Measurements from ENCODE around the gene PAN3.

PAN3 gene

DNA sequence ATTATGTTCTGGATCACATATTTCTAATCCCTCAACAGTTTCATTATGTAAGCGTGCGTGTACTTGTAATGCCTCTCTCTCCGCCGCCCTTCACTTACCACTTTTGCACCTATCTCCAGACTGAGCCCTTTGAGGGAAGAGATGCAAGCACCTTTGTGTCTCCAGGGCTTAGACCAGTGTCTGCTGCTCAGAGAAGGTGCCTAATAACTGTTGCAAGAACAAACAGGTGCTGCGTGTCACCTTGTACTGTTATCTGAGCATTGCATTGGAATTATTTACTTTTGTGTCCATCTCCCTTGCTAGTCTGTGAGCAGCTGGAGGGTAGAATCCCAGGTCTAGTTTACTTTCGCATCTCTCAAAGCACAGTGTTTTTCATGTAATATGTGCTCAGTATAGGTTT, 200.4 kb downstream of the PAN3 start:
- no peaks in the 10 kb centered on the region for H3K9me3 Mint-ChIP-seq
- no peak overlapping the region for H3K4me3 Mint-ChIP-seq
- H3K36me3 Mint-ChIP-seq (ENCODE audit: low read depth), result peaks cover 4% of the 10 kb centered on the region
- H3K4me1 Mint-ChIP-seq (ENCODE audit: low read depth), result peaks cover 7% of the 10 kb centered on the region
- H3K27me3 Mint-ChIP-seq, result peaks cover 4% of the 10 kb centered on the region
- H3K27ac Mint-ChIP-seq, result no peak overlapping the region

DNA sequence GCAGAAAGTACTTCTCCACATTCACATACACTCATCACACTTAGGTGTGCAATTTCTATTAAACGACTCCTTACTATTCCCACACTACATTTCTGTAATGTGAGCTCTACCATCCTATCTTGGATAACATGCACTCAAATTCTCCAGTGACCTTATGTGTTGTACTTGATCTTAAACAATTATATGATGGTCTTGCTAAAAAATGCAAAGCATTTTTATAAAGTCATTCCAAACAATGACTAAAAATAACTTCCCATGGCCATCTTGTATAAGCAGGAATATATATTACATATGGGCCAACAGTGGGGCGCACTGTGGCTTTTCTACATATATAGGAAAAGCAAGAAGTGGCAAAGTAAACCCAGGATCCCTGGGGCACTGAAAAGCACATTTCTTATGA, 201.1 kb downstream of the PAN3 start:
- Mint-ChIP-seq H3K9me3 (no peaks in the 10 kb centered on the region), H3K27me3 (peaks cover 4% of the 10 kb centered on the region), H3K36me3 (ENCODE audit: low read depth) (peaks cover 4% of the 10 kb centered on the region), H3K27ac (no peak overlapping the region), H3K4me1 (ENCODE audit: low read depth) (peaks cover 7% of the 10 kb centered on the region), H3K4me3 (no peak overlapping the region)

DNA sequence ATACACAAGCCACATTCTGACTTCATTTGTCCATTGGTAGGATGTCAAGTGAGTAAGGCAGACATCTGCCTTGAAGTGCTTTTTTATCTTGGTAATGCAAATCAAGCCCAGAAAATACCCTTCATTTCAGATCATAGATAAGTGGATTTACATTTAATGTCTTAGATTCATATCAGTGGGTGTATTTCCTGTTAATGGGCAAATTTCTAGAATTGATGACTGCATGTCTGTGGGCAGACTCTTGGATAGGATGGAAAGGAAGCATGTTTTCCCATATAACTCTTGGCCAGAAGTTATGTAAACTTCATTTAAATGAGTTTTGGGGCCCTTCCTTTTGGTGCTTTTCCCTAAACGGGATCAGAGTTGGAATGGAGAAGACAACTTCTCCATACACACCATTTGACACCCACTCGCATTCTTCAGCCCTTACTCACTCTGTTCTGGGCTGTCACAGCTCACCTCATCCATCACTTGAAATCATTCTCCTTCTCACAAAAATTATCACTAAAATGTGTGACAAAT, 202.0 kb downstream of the PAN3 start:
- peaks cover 6% of the 10 kb centered on the region for H3K27me3 Mint-ChIP-seq

DNA sequence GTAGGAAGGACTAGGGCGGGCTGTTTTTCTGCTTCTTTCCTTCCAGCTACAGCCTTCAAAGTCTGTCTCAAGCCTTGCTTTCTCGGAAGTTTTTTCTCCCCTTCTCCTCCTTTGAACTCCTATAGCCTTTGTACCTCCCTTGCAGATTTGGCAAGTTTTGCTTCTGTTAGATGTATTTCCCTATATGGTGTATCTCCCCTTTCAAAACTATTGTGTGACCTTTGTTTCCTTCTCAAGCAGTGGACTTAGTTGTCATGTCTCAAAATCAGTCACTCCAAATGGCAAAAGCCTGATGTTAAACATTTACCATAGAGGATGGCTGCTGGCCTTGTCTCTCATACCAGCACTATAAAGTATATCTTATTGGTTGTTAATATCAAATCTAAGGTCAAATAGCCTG, 203.9 kb downstream of the PAN3 start:
- H3K36me3 Mint-ChIP-seq (ENCODE audit: low read depth), result peaks cover 4% of the 10 kb centered on the region
- H3K4me1 Mint-ChIP-seq (ENCODE audit: low read depth), result peaks cover 7% of the 10 kb centered on the region
- H3K27me3 Mint-ChIP-seq, result peaks cover 10% of the 10 kb centered on the region
- H3K27ac Mint-ChIP-seq, result no peak overlapping the region
- H3K9me3 Mint-ChIP-seq, result no peaks in the 10 kb centered on the region
- H3K4me3 Mint-ChIP-seq, result no peak overlapping the region

More for the DNA sequence above, 202.0 kb downstream of the PAN3 start:
- Mint-ChIP-seq H3K4me3 (no peak overlapping the region), H3K4me1 (ENCODE audit: low read depth) (peaks cover 7% of the 10 kb centered on the region), H3K9me3 (no peaks in the 10 kb centered on the region), H3K36me3 (ENCODE audit: low read depth) (peaks cover 4% of the 10 kb centered on the region), H3K27ac (no peak overlapping the region)

DNA sequence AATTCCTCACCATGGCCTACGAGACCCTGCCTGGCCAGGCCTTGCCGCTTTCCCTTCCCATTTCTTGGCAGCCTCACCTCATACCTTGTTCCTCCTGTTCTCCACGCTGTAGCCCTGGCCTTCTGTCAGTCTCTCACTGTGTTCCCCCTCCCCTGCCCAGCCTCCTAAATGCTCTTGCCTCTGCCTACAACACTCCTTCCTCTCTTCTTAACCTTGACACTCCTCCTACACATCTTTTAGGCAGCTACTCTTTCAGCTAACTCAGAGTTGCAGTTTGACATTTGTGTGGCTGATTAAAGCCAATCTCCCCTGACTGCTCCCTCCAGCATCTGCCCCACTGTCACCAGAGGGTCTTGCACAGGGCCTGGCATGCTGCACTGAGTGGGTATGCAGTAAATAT, 205.8 kb downstream of the PAN3 start:
- Mint-ChIP-seq H3K36me3 (ENCODE audit: low read depth) (no peaks in the 10 kb centered on the region), H3K9me3 (no peaks in the 10 kb centered on the region), H3K27me3 (peaks cover 9% of the 10 kb centered on the region), H3K27ac (no peak overlapping the region), H3K4me1 (ENCODE audit: low read depth) (peaks cover 13% of the 10 kb centered on the region), H3K4me3 (no peak overlapping the region)
